ENCODE measurements around the gene TSPY3.
"Not testable (repeated sequence)": the region's sequence is repeated elsewhere in the genome, so short reads cannot be mapped to it uniquely, and the experiment has no call there.

The TSPY3 gene

GRCh38 chrY:9398121-9398520 is at the start of gene TSPY3:
TSS of gene TSPY3 (plus strand) at chrY:9398421. CDS start at chrY:9398467, 46 bp downstream.
- DNase-seq: not testable (repeated sequence)

- not testable (repeated sequence) for DNase-seq
Measured at GRCh38 chrY:9357497-9357896, 40.7 kb upstream of the TSPY3 start, which contains the start of gene TSPY8. TSS of gene TSPY8 (plus strand) at chrY:9357797. CDS start at chrY:9357843, 46 bp downstream.

GRCh38 chrY:9396527-9396926 is 1.7 kb upstream of the TSPY3 start:
- not testable (repeated sequence) for DNase-seq
